ENCODE data around the gene SPOCK1. TPM values are rescaled to one million over a fixed set of nuclear protein-coding genes. Genes with fewer than 3 reads are reported as not detected.

The SPOCK1 gene
- total and polyA plus RNA-seq, 10 donors, result 0.50 to 17.0 (median 6.6) TPM

GRCh38 chr5:137207023-137207760, 291.9 kb downstream of the SPOCK1 start:
- Histone ChIP-seq H3K9me3 (no peaks in the 10 kb centered on the region), H3K27me3 (replicated peaks in 1 of 7) (peaks cover 0 to 4% (median 0%) of the 10 kb centered on the region in 7 donors), H3K36me3 (no peaks in the 10 kb centered on the region), H3K27ac (no peak overlapping the region), H3K4me1 (no peaks in the 10 kb centered on the region), H3K4me3 (no peak overlapping the region)
- WGBS, 5 donors, result 65 to 89% (median 78%) methylated on average over 4 of the region's 4 CpGs
- no peak for DNase-seq
- intact Hi-C loops (cut with DNase I; ENCODE audit: low total_unique reads), result no loop called here
- TF ChIP-seq CTCF (IDR thresholded peaks at IDR 0.05 in 8 of 11, conservative IDR thresholded peaks at IDR 0.05 in 3 of 11) (no peak), POLR2AphosphoS5 (IDR thresholded peaks at IDR 0.05) (no peak), POLR2A (IDR thresholded peaks at IDR 0.05) (no peak)

GRCh38 chr5:137206030-137206715, 293.0 kb downstream of the SPOCK1 start:
- Histone ChIP-seq H3K9me3 (no peaks in the 10 kb centered on the region), H3K4me3 (no peak overlapping the region), H3K4me1 (no peaks in the 10 kb centered on the region), H3K27me3 (replicated peaks in 1 of 7) (peaks cover 0 to 4% (median 0%) of the 10 kb centered on the region in 7 donors), H3K27ac (no peak overlapping the region), H3K36me3 (no peaks in the 10 kb centered on the region)
- intact Hi-C loops (cut with DNase I; ENCODE audit: low total_unique reads), result no loop called here
- 59 to 79% (median 74%) methylated on average over 6 of the region's 6 CpGs for WGBS, 5 donors
- no peak for DNase-seq
- TF ChIP-seq CTCF (IDR thresholded peaks at IDR 0.05 in 8 of 11, conservative IDR thresholded peaks at IDR 0.05 in 3 of 11) (no peak), POLR2AphosphoS5 (IDR thresholded peaks at IDR 0.05) (no peak), POLR2A (IDR thresholded peaks at IDR 0.05) (no peak)

- Histone ChIP-seq H3K4me3 (no peak overlapping the region), H3K36me3 (no peaks in the 10 kb centered on the region), H3K27me3 (replicated peaks in 1 of 7) (peaks cover 0 to 4% (median 0%) of the 10 kb centered on the region in 7 donors), H3K27ac (no peak overlapping the region), H3K9me3 (no peaks in the 10 kb centered on the region), H3K4me1 (no peaks in the 10 kb centered on the region)
- WGBS, 5 donors, result 53 to 68% (median 62%) methylated on average over 6 of the region's 6 CpGs
- TF ChIP-seq CTCF (IDR thresholded peaks at IDR 0.05 in 8 of 11, conservative IDR thresholded peaks at IDR 0.05 in 3 of 11) (no peak), POLR2A (IDR thresholded peaks at IDR 0.05) (no peak), POLR2AphosphoS5 (IDR thresholded peaks at IDR 0.05) (no peak)
- intact Hi-C loops (cut with DNase I; ENCODE audit: low total_unique reads), result no loop called here
- DNase-seq, result no peak
Observed at GRCh38 chr5:137205231-137206027, 293.7 kb downstream of the SPOCK1 start.
